ENCODE data around the gene FKBP5.
A peak's percentile ranks its signal among the peaks of the same experiment; 100 is the strongest.

Gene FKBP5

GRCh38 chr6:35662999-35663398, 25.7 kb downstream of the FKBP5 start:
- no peak for DNase-seq

DNA sequence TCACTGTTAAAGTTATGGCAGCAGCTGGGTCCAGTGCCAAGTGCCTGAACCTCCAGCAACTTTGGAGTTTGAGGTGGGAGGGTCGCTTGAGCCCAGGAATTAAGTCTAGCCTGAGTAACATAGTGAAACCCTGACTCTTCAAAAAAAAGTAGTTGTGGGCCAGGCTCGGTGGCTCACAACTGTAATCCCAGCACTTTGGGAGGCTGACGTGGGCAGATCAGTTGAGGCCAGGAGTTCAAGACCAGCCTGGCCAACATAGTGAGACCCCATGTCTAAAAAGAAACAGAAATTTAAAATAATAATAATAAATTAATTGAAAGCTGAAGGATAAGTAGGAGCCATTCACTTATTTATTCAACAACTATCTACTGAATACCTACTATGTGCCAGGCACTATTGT, 33.8 kb downstream of the FKBP5 start:
- DNase-seq, result no peak

- no peak for DNase-seq
These were observed 37.5 kb downstream of the FKBP5 start for GRCh38 chr6:35651244-35651643.

DNA sequence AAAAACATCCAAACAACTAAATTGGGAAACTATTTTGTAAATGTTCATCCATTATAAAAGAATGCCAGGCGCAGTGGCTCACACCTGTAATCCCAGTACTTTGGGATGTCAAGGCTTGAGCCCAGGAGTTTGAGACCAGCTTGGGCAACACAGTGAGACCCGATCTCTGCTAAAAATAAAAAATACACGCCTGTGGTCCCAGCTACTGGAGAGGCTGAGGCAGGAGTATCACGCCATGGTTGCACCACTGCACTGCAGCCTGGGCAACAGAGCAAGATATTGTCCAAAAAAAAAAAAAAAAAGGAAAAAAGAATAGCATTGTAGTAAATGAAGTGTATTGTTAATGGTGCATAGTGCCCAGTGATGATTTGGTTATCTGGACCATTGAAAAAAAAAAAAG, 38.7 kb downstream of the FKBP5 start:
- no peak for DNase-seq

DNA sequence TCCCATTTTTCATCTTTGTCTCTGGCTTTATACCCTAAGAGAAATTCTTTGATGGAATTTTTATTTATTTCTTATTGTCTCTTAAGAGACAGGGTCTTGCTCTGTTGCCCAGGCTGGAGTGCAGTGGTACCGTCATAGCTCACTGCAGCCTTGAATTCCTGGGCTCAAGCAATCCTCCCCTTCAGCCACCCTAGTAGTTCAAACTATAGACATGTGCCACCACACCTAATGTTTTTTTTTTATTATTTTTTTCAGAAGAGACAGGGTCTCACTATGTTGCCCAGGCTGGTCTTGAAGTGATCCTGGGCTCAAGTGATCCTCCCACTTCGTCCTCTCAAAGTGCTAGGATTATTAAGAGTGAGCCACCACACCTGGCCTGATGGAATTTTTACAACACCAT, 40.5 kb downstream of the FKBP5 start:
- DNase-seq, result no peak

DNA sequence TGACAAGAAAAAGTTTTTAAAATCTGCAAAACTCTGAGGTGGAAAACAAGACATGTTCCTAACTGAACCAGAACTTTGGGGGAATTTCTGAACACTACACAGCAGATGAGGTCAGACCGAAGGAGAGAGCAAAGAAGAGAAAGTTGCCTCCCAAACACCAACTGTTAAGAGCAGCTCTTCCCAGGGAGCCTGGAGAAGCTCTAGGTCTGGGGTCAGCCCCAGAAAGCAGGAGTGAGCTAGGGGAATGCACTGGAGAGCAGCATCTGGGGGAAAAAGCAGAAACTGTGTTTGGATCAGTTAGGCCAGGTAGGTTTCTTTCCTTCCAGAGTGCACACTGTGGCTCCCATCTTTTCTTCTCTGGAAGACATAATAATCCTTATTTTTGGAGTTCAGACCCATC, 41.3 kb downstream of the FKBP5 start:
- no peak for DNase-seq

GRCh38 chr6:35643162-35643535, 45.6 kb downstream of the FKBP5 start:
- DNase-seq, result no peak

- DNase-seq, result no peak
These were observed 46.1 kb downstream of the FKBP5 start for GRCh38 chr6:35642471-35643161.

DNA sequence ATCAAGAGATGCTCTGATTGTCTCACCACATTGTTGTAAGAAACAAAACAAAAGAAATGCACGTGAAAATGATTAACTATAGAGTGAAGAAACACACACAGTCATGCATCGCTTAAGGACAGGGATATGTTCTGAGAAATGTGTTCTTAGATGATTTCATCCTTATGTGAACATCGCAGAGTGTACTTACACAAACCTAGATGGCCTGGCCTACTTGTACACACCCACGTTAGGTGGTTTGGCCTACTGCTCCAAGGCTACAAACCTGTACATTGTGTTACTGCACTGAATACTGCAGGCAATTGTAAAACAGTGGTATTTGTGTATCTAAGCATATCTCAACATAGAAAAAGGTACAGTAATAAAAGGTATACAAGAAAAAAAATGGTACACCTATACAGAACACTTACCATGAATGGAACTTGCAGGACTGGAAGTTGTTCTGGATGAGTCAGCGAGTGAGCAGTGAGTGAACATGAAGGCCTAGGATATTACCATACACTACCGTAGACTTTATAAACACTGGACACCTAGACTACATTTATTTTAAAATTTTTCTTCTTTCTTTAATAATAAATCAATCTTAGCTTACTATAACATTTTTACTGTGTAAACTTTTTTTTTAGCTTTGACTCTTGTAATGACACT, 48.6 kb downstream of the FKBP5 start:
- no peak for DNase-seq

GRCh38 chr6:35638679-35639078, 50.0 kb downstream of the FKBP5 start:
- no peak for DNase-seq

GRCh38 chr6:35637911-35638310, 50.8 kb downstream of the FKBP5 start:
- no peak for DNase-seq

- peak; percentile 25 for DNase-seq
These were observed 52.8 kb downstream of the FKBP5 start for GRCh38 chr6:35635601-35636597.

- DNase-seq, result no peak
These were observed 54.4 kb downstream of the FKBP5 start for GRCh38 chr6:35634316-35634715.

DNA sequence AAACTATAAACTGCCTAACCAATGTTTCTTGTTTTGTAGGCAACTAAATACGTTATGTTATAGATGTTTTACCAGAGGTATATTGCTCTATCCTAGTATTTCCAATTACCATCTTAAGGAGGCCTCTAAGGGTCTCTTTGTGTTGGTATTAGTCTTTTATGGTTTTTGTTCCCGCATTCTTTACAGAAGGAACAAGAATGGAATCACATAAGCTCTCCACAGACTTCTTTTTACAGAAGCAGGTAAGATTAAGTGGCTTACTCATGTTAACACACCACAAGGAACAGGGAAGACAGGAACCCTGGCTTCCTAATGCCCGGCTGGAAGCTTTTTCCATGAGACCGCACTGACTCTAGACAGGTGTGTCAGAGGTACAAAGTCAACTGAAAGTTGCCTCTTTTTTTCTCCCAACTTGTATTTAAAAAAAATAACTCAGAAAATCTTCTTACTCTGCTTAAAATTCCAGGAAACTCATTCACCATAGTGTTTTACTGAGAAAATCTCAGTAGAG, 55.1 kb downstream of the FKBP5 start:
- no peak for DNase-seq

GRCh38 chr6:35629876-35630378, 58.8 kb downstream of the FKBP5 start:
- DNase-seq, result peak; percentile 22

DNA sequence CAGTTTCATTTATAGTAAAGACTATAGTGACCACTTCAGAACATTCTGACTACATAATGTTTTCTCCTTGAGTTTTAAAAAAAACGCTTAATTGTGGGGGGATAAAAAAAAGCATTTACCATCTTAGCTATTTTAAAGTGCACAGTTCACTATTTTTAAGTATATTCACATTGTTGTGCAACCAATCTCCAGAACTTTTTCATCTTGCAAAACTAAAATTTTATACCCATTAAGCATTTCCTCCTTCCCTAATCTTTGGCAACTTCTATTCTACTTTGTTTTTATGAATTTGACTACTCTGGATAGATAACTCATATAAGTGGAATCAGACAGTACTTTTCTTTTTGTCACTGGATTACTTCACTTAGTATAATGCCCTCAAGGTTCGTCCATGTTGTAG, 62.3 kb downstream of the FKBP5 start:
- no peak for DNase-seq

- peak; percentile 39 for DNase-seq
These were observed 64.2 kb downstream of the FKBP5 start for GRCh38 chr6:35624341-35625070.

DNA sequence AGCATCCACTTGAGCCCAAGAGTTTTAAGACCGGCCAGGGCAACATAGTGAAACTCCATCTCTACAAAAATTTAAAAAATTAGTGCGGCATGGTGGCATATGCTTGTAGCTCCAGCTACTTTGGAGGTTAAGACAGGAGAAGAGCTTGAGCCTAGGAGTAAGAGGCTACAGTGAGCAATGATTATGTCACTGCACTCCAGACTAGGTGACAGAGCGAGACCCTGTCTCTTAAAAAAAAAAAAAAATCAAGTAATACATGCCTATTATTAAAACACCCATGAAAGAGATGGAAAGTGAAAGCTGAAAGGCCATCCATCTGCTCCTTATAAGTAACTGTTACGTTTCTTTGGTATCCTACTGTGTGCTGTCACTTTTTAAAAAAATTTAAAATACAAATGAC, 66.4 kb downstream of the FKBP5 start:
- DNase-seq, result no peak

DNA sequence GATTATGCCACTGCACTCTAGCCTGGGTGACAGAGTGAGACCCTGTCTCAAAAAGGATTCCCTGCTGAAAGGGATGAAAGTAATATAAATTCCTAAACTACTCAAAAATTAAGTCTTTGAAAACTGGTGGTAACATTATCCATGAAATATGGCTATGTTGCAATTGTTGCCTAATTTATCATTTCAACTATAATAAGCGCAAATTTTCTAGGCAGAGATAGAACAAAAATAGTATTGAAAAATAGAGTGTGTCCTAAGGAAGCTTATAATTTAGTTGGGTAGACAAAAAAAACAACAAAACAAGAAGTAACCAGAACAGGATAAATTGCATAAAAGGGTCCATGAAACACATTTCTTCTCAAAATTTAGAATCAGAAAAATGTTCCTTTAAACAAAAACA, 68.0 kb downstream of the FKBP5 start:
- no peak for DNase-seq

GRCh38 chr6:35613762-35614161, 75.0 kb downstream of the FKBP5 start:
- DNase-seq, result no peak

DNA sequence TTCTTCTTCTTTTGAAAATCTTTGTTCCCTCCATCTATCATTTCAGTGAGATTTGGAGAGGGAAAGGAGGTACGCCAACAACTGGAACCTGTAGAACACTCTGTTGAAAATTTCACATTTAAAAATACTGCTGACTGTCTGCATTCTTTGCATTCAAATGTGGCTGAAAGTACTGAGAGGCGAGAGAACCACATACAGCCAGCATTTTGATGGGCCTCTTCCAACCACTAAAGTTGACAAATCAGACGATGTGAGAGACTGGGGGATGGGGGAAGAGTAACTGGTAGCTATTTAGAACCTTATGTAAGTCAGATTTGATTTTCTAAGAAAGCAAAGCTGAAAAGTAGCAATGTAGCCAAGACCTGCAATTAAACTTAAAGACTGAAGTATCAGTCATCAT, 77.5 kb downstream of the FKBP5 start:
- peak; percentile 74 for DNase-seq

DNA sequence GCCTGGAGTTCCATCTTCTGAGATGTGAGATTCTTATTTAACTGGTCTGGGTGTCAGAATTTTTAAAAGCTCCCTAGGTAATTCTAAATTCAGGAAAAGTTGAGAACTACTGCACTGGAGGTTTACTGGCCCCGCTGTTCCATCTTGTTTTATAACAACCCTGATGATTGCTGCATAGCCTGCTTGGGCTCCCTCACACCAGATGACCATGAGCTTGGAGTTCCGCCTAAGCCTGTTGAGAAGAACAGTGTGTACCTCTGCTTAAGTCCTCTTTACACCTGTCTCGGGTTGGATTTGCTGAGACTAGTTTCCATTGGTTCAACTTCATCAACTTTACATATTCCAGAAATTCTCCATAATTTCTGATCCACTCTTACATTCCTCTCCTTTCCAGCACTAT, 77.9 kb downstream of the FKBP5 start:
- no peak for DNase-seq
